ENCODE data around the gene COX6B1. TPM values are rescaled to one million over a fixed set of nuclear protein-coding genes. Genes with fewer than 3 reads are reported as not detected.
A peak's percentile ranks its signal among the peaks of the same experiment; 100 is the strongest.

Gene COX6B1
- total and polyA plus RNA-seq, 2 experiments from 2014 or later, result 817 to 1,609 TPM

DNA sequence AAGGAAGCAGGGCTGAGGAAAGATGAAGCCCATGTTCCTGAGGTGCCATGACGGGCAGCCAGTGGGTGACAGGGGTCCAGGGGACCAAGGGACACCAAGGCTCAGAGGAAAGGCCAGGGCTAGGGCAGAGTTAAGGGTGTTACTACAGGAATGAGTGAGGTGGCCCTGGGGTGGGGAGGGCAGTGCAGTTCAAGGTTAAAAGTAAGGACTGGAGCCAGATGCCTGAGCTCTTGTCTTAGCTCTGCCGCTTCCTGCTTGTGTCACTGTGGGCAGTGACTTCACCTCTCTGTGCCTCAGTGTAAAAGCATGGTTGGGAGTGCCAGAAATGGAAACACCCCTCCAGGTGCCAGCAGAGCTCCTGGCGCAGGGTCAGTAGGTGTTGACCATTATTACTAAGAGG, 11.5 kb upstream of the COX6B1 start:
- Histone ChIP-seq H3K27ac (no peak overlapping the region), H3K4me3 (no peak overlapping the region), H3K9me3 (ENCODE audit: low read depth) (no peaks in the 10 kb centered on the region), H3K27me3 (no peaks in the 10 kb centered on the region), H3K4me1 (ENCODE audit: low read depth) (peaks cover 6% of the 10 kb centered on the region), H3K36me3 (peaks cover 32% of the 10 kb centered on the region)
- DNase-seq (ENCODE audit: low read depth in 1 of 2, low spot score in 1 of 2), result no peak
- TF ChIP-seq CTCF (IDR thresholded peaks at IDR 0.05; ENCODE audit: low read depth, low read length), result no peak

GRCh38 chr19:35637165-35637564, 11.0 kb upstream of the COX6B1 start:
- H3K27ac ChIP-seq, result no peak overlapping the region
- peaks cover 27% of the 10 kb centered on the region for H3K36me3 ChIP-seq
- no peak overlapping the region for H3K4me3 ChIP-seq
- no peaks in the 10 kb centered on the region for H3K27me3 ChIP-seq
- H3K4me1 ChIP-seq (ENCODE audit: low read depth), result peaks cover 6% of the 10 kb centered on the region
- TF ChIP-seq CTCF (IDR thresholded peaks at IDR 0.05; ENCODE audit: low read depth, low read length), result no peak
- H3K9me3 ChIP-seq (ENCODE audit: low read depth), result no peaks in the 10 kb centered on the region
- no peak for DNase-seq (ENCODE audit: low read depth in 1 of 2, low spot score in 1 of 2)

GRCh38 chr19:35639321-35639639, 8.8 kb upstream of the COX6B1 start:
- Histone ChIP-seq H3K27me3 (no peaks in the 10 kb centered on the region), H3K27ac (no peak overlapping the region), H3K4me1 (ENCODE audit: low read depth) (peaks cover 6% of the 10 kb centered on the region), H3K4me3 (no peak overlapping the region), H3K36me3 (peaks cover 23% of the 10 kb centered on the region), H3K9me3 (ENCODE audit: low read depth) (no peaks in the 10 kb centered on the region)
- DNase-seq (ENCODE audit: low read depth in 1 of 2, low spot score in 1 of 2), result no peak
- TF ChIP-seq CTCF (IDR thresholded peaks at IDR 0.05; ENCODE audit: low read depth, low read length), result no peak

DNA sequence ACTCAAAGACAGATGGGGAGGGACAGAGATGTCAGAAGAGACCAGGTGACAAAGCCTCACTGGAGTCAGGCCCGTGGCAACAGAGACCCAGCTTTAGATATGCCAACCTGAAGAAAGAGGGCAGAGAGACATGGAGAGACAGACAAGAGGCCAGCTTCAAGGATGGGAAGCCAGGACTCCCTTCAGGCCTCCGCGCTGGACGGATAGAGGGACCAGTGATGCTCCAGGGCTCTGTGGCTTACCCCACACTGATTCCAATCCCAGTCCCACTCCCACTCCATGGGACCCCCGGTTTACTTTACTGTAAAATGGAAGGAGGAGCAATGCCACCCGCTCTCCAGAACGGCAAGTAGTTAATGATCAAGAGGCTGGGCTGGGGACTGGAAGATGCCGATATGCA, 8.3 kb upstream of the COX6B1 start:
- Histone ChIP-seq H3K4me1 (ENCODE audit: low read depth) (peaks cover 6% of the 10 kb centered on the region), H3K9me3 (ENCODE audit: low read depth) (no peaks in the 10 kb centered on the region), H3K27me3 (no peaks in the 10 kb centered on the region), H3K27ac (no peak overlapping the region), H3K4me3 (no peak overlapping the region), H3K36me3 (peaks cover 20% of the 10 kb centered on the region)
- no peak for TF ChIP-seq CTCF (IDR thresholded peaks at IDR 0.05; ENCODE audit: low read depth, low read length)
- no peak for DNase-seq (ENCODE audit: low read depth in 1 of 2, low spot score in 1 of 2)

GRCh38 chr19:35641515-35642151, 6.5 kb upstream of the COX6B1 start, which contains the start of gene ETV2:
ETV2 (plus strand) TSS chr19:35641745; CDS start chr19:35642461, 716 bp downstream.
- H3K27me3 ChIP-seq, result no peaks in the 10 kb centered on the region
- H3K4me1 ChIP-seq (ENCODE audit: low read depth), result peaks cover 6% of the 10 kb centered on the region
- peak; percentile 24 to 77 for DNase-seq (ENCODE audit: low read depth in 1 of 2, low spot score in 1 of 2)
- peaks cover 13% of the 10 kb centered on the region for H3K36me3 ChIP-seq
- peak within 1 kb of the TSS; percentile 31 for H3K27ac ChIP-seq
- no peaks in the 10 kb centered on the region for H3K9me3 ChIP-seq (ENCODE audit: low read depth)
- H3K4me3 ChIP-seq, result no peak within 1 kb of the TSS
- no peak for TF ChIP-seq CTCF (IDR thresholded peaks at IDR 0.05; ENCODE audit: low read depth, low read length)

Measured in cardiac muscle cell (in vitro differentiated cells and primary cell).